GM23338 (cell line): Measurements from ENCODE around the gene TMEM51.

ENCODE experiments used
- EZH2 ChIP-seq: fragments of 200-600 bp; sonication (generic); IDR thresholded peaks from one replicate; pipeline ENCODE4 v1.8.0; 2017; ENCODE audit warnings: antibody characterized with exemption, mild to moderate bottlenecking, low read depth; ENCODE audit not compliant: unreplicated experiment
- JUNB ChIP-seq: IDR thresholded peaks from one replicate; pipeline ENCODE4 v1.6.1; 2016; ENCODE audit warnings: antibody characterized with exemption; ENCODE audit not compliant: unreplicated experiment
- POLR2AphosphoS5 ChIP-seq: IDR thresholded peaks from 2 replicates; pipeline ENCODE4 v1.6.1; 2016; ENCODE audit warnings: antibody characterized with exemption, low read depth
- TF ChIP-seq, protein P1 (sequence below), 2 experiments: fragments of 200-600 bp in 1 of 2; sonication (generic) in 1 of 2; conservative IDR thresholded peaks; 2 replicates each; pipeline versions ENCODE4 v1.5.1 to v1.6.1; 2016 to 2017; ENCODE audit warnings: antibody characterized with exemption in 2 of 2, low read depth in 2 of 2, mild to moderate bottlenecking in 2 of 2, moderate library complexity in 1 of 2

DNA sequence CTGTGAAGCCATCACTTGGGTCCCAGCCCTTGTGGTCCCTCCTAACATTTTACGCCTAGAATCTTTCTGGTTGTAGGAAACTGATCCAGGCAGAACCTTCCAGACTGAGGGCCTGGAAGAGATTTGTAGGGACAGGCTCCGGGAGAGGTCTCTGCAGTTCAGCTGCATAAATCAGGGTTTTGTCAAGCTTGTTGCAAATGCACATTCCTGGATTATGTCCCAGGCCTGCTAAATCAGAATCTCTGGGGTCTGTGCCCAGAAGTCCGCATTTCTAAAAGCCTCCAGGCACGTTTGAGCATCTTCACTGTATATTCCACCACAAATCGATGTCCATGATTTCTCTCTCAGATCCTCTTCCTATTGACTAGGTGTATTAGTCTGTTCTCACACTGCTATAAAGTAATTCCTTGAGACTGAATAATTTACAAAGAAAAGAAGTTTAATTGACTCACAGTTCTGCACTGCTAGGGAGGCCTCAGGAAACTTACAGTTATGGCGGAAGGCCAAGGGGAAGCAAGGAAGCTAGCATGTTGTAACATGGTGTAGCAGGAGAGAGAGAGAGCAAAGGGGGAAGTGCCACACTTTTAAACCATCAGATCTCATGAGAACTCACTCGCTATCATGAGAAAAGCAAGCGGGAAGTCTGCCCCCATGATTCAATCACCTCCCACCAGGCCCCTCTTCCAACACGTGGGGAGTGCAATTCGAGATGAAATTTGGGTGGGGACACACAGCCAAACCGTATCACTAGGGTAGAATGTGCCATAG, 92.2 kb downstream of the TMEM51 start:
- TF ChIP-seq, protein P1, sequence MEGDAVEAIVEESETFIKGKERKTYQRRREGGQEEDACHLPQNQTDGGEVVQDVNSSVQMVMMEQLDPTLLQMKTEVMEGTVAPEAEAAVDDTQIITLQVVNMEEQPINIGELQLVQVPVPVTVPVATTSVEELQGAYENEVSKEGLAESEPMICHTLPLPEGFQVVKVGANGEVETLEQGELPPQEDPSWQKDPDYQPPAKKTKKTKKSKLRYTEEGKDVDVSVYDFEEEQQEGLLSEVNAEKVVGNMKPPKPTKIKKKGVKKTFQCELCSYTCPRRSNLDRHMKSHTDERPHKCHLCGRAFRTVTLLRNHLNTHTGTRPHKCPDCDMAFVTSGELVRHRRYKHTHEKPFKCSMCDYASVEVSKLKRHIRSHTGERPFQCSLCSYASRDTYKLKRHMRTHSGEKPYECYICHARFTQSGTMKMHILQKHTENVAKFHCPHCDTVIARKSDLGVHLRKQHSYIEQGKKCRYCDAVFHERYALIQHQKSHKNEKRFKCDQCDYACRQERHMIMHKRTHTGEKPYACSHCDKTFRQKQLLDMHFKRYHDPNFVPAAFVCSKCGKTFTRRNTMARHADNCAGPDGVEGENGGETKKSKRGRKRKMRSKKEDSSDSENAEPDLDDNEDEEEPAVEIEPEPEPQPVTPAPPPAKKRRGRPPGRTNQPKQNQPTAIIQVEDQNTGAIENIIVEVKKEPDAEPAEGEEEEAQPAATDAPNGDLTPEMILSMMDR (conservative IDR thresholded peaks at IDR 0.05; ENCODE audit: low read depth in 2 of 2) = no peak
- TF ChIP-seq JUNB (no peak), EZH2 (no peak), POLR2AphosphoS5 (no peak)
